Right forelimb (tissue), 1 donor: ENCODE results near the gene RAB3A.
"Not testable (repeated sequence)": the region's sequence is repeated elsewhere in the genome, so short reads cannot be mapped to it uniquely, and the experiment has no call there.

Source experiments
- DNase-seq: peaks from one replicate; pipeline ENCODE4 v3.0.0-alpha.2; 2018

The RAB3A gene

GRCh38 chr19:18223860-18224524 is 20.1 kb upstream of the RAB3A start:
- peak; percentile 52 for DNase-seq

GRCh38 chr19:18221815-18222725 is 18.2 kb upstream of the RAB3A start:
- DNase-seq: no peak

DNA sequence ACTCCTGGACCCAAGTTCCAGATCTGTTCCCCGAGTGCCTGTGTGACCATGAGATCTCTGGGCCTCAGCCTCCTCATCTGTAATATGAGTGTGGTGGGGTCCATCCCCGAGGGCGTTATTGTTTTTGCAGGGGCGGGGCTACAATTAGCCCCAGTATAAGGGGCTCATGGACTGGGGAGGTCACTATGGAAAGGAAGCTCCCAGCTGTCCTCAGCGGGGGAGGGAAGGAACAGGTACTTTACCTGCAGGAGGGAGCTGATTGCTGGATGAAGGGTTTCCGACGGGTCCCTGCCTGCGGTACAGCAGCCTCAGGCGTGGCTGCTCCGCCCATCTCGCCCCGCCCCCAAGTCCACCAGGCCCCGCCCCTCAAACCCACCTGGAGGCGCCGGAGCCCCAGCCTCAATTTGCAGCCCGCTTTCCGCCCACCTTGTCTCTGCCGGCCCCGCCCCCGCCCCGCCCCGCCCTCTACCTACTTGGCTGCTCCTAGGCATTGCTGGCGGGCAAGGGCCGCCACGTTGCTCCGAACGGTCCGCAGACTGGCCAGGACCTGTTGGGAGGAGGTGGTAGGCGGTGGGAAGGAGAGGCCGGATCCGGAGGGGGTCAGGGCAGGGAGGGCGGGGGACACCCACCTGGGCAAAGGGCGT is 16.9 kb upstream of the RAB3A start:
- no peak for DNase-seq

- no peak for DNase-seq
Measured at GRCh38 chr19:18219911-18220631, 16.2 kb upstream of the RAB3A start.

DNA sequence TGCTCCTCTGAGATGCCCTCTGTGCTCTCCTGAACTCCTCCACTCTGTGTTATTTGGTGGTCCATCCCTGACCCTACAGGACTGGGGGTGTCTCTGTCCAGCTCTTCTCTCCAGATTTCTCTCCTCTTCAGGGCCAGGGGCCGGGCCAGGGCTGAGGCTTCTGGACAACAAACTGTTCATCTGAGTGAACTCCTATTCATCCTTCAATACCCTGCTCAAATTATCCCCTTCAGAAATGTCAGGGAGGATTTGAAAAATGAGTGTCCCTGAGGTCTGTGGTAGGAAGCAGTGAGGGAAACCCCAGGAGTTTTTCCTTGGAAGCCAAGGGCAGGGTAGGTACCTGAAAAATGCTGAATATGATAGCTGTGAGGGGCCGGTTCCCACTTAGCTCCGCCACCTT is 14.8 kb upstream of the RAB3A start:
- no peak for DNase-seq

GRCh38 chr19:18218159-18218558 is 14.3 kb upstream of the RAB3A start:
- no peak for DNase-seq

- DNase-seq: no peak
Measured at GRCh38 chr19:18216789-18217188, 12.9 kb upstream of the RAB3A start.

- no peak for DNase-seq
Measured at GRCh38 chr19:18214779-18215433, 11.1 kb upstream of the RAB3A start.

DNA sequence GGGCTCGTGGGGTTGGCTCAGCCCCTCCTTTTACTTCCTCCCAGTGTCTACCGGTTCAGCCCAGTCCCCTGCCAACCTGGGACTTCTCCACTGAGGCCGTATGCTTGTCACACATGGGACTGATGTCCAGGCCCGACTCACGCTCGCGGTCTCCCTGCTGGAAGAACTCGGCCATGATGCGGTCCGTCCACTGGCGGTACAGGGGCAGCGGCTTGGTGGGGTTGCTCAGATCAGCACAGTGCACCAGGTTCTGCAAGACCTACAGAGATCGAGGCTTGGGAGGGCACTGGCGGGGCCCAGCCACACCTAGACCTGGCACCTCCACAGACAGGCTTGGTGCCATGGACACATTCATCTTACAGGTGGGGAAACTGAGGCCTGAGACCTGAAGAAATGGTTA is 7.8 kb upstream of the RAB3A start:
- no peak for DNase-seq

DNA sequence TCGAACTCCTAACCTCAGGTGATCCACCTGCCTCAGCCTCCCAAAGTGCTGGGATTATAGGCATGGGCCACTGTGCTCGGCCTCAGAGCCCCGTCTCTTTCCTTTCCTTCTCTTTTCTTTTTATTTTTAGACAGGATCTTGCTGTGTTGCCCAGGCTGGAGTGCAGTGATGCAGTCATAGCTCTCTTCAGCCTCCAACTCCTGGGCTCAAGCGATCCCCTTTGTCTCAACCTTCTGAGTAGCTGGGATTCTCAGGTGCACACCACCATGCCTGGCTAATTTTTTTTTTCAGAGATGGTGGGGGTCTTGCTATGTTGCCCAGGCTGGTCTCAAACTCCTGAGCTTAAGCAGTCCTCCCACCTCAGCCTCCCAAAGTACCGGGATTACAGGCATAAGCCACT is 6.1 kb upstream of the RAB3A start:
- DNase-seq: not testable (repeated sequence)

- DNase-seq: no peak
Measured at GRCh38 chr19:18208098-18208951, 4.5 kb upstream of the RAB3A start.

- no peak for DNase-seq
Measured at GRCh38 chr19:18206018-18206417, 2.2 kb upstream of the RAB3A start.

DNA sequence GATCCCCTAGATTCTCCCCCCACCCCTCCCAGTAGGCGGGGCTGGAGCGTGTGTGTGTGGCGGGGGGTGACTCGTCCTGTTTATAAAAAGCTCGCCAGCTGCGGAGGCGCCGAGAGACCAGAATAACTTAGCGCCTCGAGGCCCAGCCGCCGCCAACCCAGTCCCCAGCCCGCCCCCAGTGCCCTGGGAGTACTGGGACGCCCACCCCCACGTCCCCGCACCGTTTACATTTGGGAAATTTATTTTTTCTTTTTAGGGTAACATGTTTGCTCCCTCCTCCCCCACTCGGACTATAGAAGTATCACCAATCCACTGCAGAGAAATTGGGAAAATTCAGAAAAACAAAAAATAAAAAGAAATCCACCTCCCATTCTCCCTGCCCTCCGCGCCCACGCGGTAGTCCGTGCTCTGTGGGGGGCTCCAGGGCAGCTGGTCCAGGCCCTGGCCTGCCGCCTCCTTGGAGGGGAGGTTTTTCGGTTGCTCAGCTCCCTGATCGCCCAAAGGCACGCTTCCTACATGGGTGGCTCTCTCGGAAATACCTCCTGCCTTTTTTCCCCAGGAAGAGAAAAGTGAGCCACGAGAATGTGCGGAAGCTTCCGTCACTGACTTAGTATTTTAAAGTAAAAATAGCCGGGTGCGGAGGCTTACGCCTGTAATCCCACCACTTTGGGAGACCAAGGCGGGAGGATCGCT is 1.5 kb upstream of the RAB3A start:
- DNase-seq: peak; percentile 86

DNA sequence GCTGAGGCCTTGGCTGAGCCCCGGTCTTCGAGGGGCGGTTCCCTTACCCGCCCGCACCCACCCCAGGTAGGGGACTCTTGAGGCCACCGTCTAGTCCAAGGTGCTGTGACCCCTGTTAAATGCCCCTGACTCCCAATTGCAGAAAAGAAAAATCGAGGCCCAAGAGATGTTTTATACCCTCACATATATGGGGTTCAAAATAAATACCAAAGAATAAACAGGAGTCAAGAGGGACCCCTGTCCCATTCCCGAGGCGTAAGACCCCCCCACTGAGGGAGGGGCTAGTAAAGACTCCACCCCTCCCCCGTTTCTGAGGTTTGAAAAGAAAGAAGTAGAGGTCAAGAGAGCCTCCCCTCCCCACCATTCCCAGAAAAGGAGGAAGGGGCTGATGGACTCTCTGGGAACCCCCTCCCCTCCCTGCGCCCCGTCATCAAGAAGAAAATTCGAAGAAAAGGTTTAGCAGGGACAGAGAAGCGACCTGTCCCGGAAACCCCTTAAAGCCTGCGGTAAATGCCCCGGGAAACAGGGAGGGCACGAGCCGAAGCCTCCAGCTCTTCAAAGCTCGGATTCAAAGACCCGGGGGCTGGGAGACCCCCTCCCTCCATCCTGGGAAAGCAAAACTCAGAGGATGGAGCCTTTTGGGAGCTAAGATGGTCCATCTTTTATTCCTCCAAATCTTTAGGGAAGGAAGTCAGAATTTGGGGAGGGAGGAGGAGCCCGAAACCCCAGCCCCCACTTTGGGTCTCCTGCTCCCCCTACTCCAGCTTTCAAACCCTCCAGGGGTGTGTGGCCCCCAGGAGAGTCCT is 755 bp upstream of the RAB3A start:
- DNase-seq: peak; percentile 84

- no peak for DNase-seq
Measured at GRCh38 chr19:18203408-18203862, 407 bp downstream of the RAB3A start.

DNA sequence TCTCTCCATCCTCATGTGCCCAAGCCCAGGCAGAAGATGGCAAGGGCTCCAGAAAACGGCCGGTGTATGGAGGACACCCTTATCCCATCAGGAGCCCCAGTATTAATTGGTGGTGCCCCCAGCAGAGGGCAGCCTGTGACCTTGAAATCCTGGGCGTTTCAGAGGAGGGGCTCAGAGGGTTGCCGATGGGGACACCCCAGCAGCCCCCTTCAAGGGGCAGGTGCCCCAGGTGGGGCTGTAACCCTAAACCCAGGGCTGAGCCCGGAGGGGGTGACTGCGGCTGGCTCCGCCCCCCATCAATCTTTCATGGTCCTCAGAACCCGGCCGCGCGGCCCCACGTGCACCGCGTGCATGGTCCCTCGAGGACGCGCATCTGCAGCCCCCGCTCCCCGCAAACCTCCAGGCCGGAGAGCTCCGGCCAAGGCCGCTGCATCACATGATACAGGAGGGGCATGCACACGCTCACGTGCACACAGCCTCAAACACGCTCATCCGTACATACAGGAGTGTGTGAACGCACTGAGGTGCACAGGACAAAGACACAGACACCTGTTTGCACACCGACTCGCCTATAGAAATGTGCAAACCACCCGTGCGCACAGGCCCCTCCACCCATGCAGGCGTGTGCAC is 949 bp downstream of the RAB3A start:
- no peak for DNase-seq

GRCh38 chr19:18202397-18202777 is 1.5 kb downstream of the RAB3A start:
- DNase-seq: no peak

DNA sequence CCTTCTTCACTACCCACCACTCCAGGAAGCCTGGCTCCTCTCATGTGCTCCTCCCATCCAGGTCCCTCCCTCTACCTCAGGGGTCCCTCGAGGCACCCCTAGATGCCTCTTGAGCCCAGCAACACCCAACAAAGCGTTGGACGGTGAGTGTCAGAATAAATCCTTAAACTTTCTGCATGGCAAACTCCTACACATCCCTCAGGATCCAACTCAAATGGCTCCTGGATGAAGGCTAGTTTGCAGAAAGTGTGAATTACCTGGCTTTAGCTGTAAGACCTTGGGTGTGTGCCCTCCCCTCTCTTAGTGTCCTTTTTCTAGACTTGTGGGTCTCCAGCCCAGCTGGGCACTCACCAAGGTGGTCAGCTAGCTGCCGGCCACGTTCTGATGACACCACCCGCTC is 5.5 kb downstream of the RAB3A start:
- no peak for DNase-seq

DNA sequence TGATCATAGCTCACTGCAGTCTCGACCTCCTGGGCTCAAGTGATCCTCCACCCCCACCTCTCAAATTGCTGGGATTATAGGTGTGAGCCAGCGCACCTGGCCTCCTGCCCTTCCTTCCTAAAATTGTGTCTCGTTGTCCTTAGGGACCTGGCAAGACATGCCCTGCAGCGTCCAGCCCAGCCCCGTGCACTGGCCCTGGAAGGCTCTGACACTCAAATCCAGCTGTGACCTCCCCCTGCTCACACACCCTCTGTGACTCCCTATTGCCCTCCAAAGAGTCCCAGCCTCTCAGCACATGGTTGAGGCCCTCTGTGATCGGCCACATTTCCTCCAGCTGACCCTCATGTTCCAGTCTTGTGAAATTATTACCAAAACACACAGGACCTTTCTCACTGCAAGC is 5.9 kb downstream of the RAB3A start:
- DNase-seq: no peak

GRCh38 chr19:18197306-18197705 is 6.5 kb downstream of the RAB3A start:
- no peak for DNase-seq
